ENCODE results near the gene EXOC3L4. TPM values are rescaled to one million over a fixed set of nuclear protein-coding genes. Genes with fewer than 3 reads are reported as not detected.
A peak's percentile ranks its signal among the peaks of the same experiment; 100 is the strongest.

Gene EXOC3L4
- total and polyA plus RNA-seq, 10 donors: 2.0 to 39.2 (median 12.6) TPM

- Histone ChIP-seq H3K36me3 (no peaks in the 10 kb centered on the region), H3K27me3 (replicated peaks in 1 of 7) (peaks cover 0 to 40% (median 0%) of the 10 kb centered on the region in 7 donors), H3K27ac (peak overlapping the region in 5 of 8 donors; percentile 24 to 61 (median 44)), H3K9me3 (no peaks in the 10 kb centered on the region), H3K4me1 (peaks cover 7 to 61% (median 42%) of the 10 kb centered on the region in 6 donors), H3K4me3 (no peak overlapping the region)
- intact Hi-C loops (cut with DNase I; ENCODE audit: low total_unique reads): loop anchor here (10.0 kb wide), 1 partner anchor 223 kb away; no protein-coding TSS in a partner anchor
- TF ChIP-seq CTCF (IDR thresholded peaks at IDR 0.05 in 8 of 11, conservative IDR thresholded peaks at IDR 0.05 in 3 of 11): no peak
- no peak for TF ChIP-seq POLR2A (IDR thresholded peaks at IDR 0.05)
- TF ChIP-seq POLR2AphosphoS5 (IDR thresholded peaks at IDR 0.05): no peak
- 72 to 82% (median 78%) methylated on average over 19 to 32 of the region's 32 CpGs for WGBS, 5 donors
- peak; percentile 66 for DNase-seq
Observed at GRCh38 chr14:103071544-103072251, 22.8 kb upstream of the EXOC3L4 start.

GRCh38 chr14:103072595-103073366 lies 21.7 kb upstream of the EXOC3L4 start:
- no peaks in the 10 kb centered on the region for H3K36me3 ChIP-seq
- H3K9me3 ChIP-seq: no peaks in the 10 kb centered on the region
- H3K27ac ChIP-seq: no peak overlapping the region
- intact Hi-C loops (cut with DNase I; ENCODE audit: low total_unique reads): loop anchor here (10.0 kb wide), 1 partner anchor 222 kb away; no protein-coding TSS in a partner anchor
- H3K27me3 ChIP-seq (replicated peaks in 1 of 7): peaks cover 0 to 42% (median 0%) of the 10 kb centered on the region in 7 donors
- peak; percentile 75 for DNase-seq
- no peak overlapping the region for H3K4me3 ChIP-seq
- peaks cover 7 to 58% (median 41%) of the 10 kb centered on the region in 6 donors for H3K4me1 ChIP-seq
- TF ChIP-seq CTCF (IDR thresholded peaks at IDR 0.05 in 8 of 11, conservative IDR thresholded peaks at IDR 0.05 in 3 of 11) (no peak), POLR2A (IDR thresholded peaks at IDR 0.05) (no peak), POLR2AphosphoS5 (IDR thresholded peaks at IDR 0.05) (no peak)
- 75 to 84% (median 81%) methylated on average over 15 to 21 of the region's 21 CpGs for WGBS, 5 donors

- peaks cover 7 to 65% (median 42%) of the 10 kb centered on the region in 6 donors for H3K4me1 ChIP-seq
- intact Hi-C loops (cut with DNase I; ENCODE audit: low total_unique reads): loop anchor here (10.0 kb wide), 1 partner anchor 221 kb away; no protein-coding TSS in a partner anchor
- TF ChIP-seq CTCF (IDR thresholded peaks at IDR 0.05 in 8 of 11, conservative IDR thresholded peaks at IDR 0.05 in 3 of 11) (no peak), POLR2A (IDR thresholded peaks at IDR 0.05) (no peak), POLR2AphosphoS5 (IDR thresholded peaks at IDR 0.05) (no peak)
- no peak overlapping the region for H3K27ac ChIP-seq
- H3K9me3 ChIP-seq: no peaks in the 10 kb centered on the region
- H3K27me3 ChIP-seq (replicated peaks in 1 of 7): peaks cover 0 to 38% (median 0%) of the 10 kb centered on the region in 7 donors
- H3K36me3 ChIP-seq: no peaks in the 10 kb centered on the region
- no peak overlapping the region for H3K4me3 ChIP-seq
- DNase-seq: peak; percentile 69
- 83 to 92% (median 88%) methylated on average over 4 to 14 of the region's 14 CpGs for WGBS, 5 donors
Observed at GRCh38 chr14:103073367-103073875, 21.1 kb upstream of the EXOC3L4 start.
